HG03108 (cell line): ENCODE results near the gene HSD3B7.

ENCODE experiments used
- ATAC-seq: cut with Tn5 transposase; IDR thresholded peaks from one replicate; pipeline ENCODE4 v1.9.1; 2021; ENCODE audit warnings: moderate library complexity; ENCODE audit not compliant: unreplicated experiment

Gene HSD3B7

DNA sequence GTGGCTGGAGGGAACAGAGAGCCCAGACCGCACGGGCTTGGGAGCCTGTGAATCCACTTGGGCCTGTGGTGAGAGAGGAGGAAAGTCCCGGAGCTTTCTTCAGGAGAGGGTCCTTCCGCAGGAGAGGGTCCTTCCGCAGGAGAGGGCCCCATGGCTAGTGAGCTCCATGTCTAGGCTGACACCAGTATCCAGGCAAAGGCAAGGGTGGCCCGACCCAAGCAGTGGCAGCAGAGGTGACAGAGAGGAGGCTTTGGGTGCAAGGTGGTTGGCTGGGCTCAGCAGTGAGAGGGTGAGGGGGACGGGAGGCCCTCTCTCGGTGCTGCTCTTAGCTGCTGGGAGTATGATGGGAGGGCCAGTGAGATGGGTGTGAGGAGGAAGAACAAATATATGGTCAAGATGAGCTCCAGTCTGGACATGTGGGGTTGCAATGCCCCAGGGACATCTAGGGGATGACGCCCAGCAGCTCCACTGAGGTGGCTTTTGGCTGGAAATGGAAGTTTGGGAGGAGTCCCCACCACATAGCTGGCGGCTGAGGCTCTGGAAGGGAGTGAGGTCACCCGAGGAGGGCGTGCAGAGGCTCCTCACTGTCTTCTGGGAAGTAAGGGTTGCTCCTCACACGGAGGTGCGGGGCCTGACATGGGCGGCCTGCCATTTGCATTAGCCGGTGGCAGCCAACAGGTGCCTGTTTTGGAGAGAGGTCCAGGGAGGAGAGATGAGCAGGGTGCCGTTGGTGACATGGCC, 2.3 kb upstream of the HSD3B7 start:
- ATAC-seq: no peak

DNA sequence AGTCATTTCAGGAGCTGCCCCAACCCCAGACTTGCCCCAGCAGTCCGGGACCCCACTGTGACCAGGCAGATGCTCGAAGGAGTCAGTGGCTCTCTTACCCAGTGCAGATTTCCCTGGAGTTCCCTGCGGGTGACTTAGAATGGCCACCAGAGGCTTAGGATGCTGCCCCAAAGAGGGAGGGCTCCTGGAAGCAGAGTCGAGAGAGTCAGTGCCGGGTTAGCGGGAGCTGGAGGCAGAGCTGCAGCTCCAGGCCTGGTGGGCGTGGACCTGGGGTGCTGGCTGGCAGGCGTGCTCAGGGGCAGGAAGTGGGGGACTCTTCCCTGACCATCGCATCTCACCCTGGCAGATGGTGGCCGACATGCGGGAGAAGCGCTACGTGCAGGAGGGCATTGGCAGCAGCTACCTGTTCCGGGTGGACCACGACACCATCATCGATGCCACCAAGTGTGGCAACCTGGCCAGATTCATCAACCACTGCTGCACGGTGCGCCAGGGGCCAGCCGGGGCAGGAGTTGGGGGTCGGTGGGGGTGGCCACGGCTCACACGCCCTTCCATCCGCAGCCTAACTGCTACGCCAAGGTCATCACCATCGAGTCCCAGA, 1.6 kb upstream of the HSD3B7 start:
- ATAC-seq: no peak

DNA sequence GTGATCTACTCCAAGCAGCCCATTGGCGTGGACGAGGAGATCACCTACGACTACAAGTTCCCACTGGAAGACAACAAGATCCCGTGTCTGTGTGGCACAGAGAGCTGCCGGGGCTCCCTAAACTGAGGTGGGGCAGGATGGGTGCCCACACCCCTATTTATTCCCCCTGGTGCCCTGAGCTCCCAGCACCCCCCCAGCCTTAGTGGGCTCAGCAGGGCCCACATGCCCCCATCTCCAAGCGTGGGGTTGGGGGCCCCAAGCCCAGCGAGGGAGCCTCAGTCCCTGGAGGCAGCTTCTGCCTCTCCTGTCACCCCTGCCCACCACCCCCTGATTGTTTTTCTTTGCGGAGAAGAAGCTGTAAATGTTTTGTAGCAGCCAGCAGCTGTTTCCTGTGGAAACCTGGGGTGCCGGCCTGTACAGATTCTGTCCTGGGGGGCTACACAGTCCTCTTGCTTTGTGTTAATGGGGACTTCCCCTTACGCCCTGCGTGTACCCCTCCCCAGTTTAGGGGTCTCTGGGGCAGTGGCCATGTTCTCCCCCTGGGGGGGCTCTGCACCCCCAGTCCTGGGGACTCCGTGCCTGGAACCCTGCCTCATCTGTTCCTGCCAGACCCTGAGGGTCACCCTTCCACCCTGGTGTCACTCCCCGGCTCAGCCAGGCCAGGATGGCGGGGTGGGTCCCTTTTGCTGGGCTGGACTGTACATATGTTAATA, 953 bp upstream of the HSD3B7 start:
- no peak for ATAC-seq

DNA sequence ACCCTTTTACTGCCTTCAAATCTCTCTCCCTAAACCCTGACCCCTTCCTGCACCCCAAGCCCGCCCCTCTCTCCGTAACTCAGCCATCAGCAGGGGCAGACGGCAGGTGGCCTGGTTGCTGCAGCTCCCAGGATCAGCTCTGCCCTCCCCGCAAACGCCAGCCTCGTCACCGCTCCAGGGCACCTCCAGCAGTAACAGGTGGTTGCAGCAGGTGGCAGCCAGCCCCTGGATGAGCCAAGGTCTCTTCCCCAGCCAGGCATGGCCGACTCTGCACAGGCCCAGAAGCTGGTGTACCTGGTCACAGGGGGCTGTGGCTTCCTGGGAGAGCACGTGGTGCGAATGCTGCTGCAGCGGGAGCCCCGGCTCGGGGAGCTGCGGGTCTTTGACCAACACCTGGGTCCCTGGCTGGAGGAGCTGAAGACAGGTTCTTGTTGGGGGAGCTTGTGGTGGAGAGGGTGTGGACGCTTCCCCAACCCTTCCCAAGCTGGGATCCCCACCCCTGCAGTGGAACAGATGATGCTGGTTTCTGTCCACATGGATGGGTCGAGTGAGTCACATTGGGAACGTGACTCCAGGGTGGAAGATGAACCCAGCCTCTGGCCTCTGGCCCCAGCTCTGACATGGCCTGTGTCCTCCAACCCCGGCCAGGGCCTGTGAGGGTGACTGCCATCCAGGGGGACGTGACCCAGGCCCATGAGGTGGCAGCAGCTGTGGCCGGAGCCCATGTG, 558 bp downstream of the HSD3B7 start:
- no peak for ATAC-seq

DNA sequence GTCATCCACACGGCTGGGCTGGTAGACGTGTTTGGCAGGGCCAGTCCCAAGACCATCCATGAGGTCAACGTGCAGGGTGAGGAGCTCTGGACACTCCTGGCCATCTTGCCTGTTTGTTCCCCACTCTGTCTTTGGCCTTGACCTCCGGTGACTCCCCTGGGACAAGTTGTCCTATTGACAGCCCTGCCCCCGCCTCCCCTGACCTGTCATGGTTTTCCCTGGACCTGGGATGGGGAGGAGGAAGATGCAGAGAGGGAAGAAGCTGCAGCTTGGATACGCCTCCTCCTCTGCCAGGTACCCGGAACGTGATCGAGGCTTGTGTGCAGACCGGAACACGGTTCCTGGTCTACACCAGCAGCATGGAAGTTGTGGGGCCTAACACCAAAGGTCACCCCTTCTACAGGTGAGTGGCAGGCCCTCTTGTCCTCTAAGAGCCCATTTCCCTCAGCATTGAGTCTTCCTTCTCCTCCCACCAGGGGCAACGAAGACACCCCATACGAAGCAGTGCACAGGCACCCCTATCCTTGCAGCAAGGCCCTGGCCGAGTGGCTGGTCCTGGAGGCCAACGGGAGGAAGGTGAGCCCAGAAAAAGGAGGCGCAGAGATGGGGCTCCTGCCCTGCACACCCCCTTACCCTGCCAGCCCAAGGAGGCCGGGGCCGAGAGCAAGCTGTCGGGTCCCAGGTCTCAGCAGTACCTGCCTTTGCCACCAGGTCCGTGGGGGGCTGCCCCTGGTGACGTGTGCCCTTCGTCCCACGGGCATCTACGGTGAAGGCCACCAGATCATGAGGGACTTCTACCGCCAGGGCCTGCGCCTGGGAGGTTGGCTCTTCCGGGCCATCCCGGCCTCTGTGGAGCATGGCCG, 1.4 kb downstream of the HSD3B7 start:
- no peak for ATAC-seq

DNA sequence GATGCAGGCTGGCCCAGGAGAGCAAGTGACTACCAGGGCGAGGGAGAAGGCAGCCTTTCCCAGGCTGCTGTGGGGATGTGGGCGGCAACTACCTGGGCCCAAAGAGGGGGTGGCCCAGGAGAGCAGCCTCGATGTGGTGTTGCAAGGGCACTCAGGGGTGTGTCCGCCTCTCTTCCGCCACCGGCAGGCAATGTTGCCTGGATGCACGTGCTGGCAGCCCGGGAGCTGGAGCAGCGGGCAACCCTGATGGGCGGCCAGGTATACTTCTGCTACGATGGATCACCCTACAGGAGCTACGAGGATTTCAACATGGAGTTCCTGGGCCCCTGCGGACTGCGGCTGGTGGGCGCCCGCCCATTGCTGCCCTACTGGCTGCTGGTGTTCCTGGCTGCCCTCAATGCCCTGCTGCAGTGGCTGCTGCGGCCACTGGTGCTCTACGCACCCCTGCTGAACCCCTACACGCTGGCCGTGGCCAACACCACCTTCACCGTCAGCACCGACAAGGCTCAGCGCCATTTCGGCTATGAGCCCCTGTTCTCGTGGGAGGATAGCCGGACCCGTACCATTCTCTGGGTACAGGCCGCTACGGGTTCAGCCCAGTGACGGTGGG, 2.7 kb downstream of the HSD3B7 start:
- no peak for ATAC-seq

DNA sequence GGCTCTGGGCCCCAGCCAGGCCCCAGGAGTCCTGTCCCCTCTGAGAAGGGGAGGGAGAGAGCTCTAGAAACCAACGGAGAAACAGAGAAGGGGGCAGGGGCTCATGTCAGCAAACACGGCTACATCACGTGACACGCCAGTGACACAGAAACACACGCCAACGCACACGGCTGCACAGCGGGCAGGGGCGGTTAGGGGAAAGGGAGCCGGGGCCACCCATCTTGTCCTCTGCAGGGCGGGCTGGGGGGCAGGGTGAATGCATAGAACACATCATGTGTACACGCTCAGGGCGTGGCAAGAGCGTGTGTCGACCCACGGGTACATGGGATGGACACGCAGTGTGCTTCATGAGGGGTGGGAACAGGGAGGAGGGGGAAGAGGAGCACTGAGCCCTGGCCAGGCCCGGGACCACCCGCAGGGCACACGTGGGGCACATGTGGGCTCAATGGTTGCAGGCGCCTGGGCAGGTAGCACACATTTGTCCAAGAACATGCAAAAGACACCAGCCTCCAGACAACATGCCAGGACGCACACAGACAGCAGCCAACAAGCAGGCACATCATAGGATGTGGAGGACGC, 4.6 kb downstream of the HSD3B7 start:
- no peak for ATAC-seq

DNA sequence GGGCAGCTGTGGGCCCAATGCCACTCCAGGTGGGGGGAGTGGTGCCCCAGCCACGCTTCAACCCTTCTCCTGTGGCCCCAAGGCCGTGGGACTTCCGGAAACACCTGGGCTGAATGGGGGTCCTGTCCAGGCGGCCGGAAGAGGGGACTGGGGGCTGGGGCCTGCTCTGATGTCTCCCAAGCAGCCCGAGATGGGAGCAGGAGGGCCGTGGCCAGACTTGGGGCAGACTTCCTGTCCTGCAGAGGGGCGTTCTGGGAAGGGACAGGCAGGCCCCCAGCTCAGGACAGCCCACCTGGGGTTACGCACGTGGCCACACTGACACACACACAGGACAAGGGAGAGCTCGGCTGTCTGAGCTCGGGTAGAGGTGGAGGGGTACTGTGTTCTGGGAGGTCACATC, 5.1 kb downstream of the HSD3B7 start:
- ATAC-seq: no peak

DNA sequence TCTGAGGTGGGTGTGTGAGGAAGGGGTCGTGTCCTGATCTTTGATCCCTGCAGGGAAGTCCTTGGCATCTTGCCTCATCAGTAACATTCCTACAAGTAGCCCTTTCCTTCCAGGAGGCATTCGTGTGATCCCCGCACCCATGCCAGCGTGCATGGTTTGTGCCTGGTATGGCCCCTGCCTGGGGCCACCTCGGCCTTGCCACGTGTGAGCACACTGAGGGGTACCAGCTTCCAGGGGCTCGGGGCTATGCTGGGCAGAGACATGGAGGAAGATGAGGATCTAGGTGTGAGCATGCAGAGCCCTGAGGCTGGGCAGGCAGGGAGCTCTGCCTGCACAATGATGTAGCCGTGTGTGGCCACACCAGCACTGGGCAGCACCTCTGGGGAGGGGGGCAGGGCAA, 6.0 kb downstream of the HSD3B7 start:
- no peak for ATAC-seq

DNA sequence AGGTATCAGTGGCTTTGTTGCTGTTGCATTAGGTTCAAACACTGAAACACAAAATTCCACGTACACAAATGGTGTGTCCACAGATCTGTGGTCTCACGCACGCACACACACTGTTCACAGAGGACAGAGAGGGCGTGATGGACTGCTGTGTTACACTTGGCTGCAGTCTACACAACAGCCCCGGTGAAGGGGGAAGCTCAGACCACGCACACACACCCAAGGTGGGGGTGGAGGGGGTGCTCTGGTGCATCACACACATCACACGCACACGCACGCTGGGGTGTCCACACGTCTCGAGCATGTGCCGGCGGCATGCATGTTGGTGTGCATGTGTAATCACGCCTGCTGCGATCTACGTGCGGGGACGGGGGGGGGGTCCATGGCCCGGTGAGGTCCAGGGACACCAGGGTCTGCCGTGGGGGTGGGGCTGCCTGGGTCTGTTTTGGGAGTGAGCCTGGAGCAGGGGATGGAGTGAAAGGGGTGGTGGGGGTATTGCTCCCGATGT, 7.3 kb downstream of the HSD3B7 start:
- ATAC-seq: no peak

DNA sequence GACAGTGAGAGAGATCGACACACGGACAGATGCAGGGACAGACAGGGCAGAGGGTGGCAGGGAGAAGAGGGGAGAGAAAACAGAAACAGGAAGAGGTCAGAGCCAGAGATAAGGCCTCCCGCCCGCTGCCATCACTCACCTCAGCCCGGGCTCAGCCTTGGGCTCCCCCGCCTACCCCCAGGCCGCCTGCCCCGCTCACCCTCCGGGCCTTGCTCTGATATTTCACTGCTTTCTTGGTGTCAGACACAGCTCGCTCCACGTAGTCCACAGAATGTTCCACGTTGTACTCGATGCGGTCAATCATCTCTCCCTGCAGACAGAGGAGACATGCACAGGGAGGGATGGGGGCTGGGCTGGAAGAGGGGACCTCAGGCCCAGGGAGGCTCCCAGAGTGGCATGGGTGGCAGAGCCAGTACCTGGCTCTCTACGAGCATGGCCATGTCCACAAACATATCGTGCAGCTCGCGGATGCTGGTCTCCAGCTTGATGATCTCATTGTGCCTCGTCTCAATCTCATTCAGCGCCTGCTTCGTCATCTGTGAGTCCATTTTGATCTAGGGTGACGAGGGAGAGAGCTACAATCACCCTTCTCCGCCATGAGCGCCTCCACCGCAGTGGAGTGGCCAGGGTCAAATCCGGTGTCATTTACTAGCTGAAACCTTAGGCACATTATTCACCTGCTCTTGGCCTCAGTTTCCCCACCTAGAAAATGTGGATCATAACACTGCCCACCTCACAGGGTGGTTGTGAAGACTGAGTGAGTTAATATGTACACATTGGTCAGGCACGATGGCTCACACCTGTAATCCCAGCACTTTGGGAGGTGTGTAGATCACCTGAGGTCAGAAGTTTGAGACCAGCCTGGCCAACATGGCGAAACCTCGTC, 8.2 kb downstream of the HSD3B7 start:
- no peak for ATAC-seq

DNA sequence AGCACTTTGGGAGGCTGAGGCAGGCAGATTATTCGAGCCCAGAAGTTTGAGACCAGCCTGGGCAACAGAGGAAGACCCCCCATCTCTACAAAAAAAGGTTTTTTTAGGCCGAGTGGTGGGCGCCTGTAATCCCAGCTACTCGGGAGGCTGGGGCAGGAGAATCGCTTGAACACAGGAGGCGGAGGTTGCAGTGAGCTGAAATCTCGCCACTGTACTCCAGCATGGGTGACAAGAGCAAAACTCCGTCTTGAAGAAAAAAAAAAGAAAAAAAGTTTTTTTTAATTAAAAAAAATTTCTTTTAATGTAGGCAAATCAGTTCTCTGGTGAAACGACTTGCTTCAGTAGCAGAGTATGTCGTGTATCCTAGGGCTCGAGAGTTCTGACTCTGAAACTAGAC, 10.9 kb downstream of the HSD3B7 start:
- no peak for ATAC-seq

DNA sequence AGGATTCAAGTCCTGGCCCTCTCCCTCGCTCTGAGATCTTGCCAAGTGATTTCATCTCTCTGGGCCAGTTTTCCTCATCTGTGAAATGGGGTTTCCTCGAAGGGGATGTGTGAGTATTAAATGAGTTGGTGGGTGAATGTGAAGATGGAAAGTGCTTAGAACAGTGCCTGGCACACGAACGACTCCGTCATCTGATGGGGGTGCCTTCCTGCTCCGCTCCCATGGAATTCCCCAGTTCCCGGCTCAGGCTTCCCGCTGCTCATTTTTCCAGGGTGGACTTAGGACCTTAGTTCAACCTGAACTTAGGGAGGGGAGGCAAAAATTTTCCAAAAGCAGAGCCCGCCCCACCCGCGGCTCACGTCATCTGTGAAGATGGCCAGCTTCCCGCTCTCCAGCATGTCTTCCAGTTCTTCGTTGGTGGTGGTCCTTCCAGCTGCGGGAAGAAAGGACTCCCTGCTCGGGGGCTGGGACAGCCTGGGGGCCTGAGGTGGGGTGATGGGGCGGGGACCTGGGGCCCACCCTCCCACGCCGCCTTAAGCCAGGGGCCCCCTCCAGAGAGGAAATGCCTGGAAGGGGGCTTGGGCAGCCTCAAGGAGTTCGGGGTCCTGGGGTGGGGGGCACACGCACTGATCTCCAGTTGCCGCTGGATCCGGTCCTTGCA, 11.4 kb downstream of the HSD3B7 start:
- ATAC-seq: no peak

DNA sequence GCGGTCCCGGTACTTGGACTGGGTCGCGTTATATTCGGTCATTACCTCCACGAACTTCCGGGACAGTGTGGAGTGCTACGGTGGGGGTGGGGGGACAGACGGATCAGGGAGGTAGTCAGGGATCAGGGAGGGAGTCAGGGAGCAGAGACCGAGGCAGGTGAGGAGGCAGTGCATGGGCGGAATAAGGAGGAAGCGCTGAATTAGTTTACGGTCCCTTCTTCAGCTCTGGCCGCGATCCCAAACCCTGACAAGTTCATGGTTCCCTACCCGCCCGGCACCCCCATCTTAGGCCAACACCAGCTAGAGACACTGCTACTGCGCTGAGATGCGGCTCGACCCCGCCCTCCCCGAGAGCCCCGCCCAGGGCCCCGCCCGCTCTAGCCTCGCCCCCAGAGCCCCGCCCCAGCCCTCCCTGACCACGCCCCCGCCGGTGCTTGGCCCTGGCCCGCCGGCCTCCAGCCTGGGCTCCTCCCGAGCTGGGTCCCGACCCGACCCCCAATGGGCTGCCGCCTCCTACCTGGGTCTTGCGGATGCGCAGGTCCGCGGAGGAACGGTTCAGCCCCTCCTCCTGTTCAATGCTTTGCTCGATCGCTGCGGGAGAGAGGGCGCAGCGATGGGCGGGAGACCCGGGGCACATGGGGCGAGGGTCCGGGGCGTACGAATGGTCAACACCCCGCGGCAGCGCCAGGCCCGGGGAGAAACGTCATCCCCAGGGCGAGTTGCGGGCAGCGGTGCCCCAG, 12.1 kb downstream of the HSD3B7 start:
- no peak for ATAC-seq

DNA sequence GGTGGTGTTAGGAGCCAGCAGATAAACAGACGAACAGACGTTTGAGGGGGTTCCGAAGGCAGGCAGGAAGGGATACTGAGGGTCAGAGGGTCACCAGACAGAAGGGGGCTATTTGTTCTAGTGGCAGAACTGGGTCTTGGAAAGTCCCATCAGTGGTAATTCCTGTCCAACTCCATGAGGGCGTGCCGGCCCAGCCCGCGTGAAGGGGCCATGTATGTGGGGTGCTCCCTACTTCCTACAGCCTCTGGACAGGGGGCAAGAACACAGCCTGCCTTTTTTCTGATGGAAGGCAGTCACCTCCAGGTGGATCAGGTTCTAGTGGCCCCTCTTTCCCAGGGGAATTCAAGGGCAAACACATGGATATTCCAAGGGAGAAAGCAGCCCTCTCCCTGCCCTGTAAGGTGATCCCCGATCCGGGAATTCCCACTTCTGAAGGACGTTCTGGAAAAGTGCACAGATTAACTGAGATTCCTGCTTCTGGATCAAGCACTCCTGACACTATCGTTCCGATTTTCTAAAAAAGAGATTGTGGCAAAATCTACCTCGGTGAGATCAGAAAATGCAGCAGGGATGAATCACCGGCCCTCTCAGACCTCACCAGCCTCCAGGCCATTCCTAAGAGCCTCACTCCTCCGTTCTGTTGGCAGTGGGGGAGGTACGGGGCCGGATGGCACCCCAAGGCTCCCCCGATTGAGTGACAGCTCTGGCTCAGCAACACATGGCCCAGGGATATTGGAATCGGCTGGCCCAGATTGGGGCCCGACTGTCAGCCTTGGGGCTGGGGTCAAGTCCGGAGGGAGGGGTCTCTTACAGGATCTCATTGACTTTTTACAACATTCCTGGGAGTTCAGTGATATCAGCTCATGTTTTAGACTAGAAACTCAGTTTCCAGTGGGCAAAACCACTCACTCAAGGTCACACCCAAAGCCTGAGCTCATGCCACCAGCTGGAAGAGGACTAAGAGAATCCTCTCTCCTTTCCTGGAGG, 13.0 kb downstream of the HSD3B7 start:
- no peak for ATAC-seq
